ENCODE measurements around the gene ORAI2. TPM values are rescaled to one million over a fixed set of nuclear protein-coding genes. Genes with fewer than 3 reads are reported as not detected.

ORAI2 gene
- total RNA-seq, 2 donors from 2014 or later: 33.4 to 37.6 TPM

DNA sequence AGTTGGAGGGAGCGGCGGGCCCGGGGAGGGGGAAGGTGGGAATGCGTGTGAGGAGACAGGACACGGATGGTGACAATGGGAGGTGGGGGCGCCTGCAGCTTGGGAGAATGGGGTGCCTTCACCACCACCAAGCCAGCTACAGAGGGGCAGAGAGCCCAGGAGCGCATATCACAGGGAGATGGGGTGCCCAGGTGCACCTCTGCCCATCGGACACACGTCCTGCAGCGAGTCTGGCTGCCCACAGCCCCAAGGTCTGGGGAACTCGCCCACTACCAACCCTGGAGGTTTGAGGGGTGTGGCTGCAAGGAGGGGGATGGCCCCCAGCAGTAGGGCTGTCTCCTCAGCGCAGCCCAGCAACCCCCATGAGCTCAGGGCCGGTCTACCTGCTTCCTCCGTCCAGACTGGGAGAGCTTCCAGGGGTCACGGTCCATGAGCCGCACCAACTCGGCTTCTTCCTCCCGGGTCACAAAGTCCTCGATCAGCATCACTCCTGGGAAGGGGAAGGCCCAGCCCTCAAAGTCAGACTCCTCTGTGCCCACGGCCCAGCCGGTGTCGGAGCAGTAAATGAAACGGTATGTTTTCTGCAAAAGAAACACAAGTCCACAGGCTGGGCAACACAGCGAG, 26.0 kb downstream of the ORAI2 start:
- no peak for DNase-seq (ENCODE audit: low spot score)
- H3K4me1 ChIP-seq (ENCODE audit: control insufficient read depth in 1 of 2, low read depth in 2 of 2): peaks cover 6 to 20% of the 10 kb centered on the region in 2 donors
- no peak overlapping the region for H3K27ac ChIP-seq
- no peaks in the 10 kb centered on the region for H3K9me3 ChIP-seq
- no peak for ATAC-seq (ENCODE audit: insufficient number of reproducible peaks, low FRiP score, low read depth)
- no peak overlapping the region for H3K4me3 ChIP-seq
- no peaks in the 10 kb centered on the region for H3K27me3 ChIP-seq (replicated peaks; ENCODE audit: insufficient read depth)
- peaks cover 20% of the 10 kb centered on the region for H3K36me3 ChIP-seq
- TF ChIP-seq, protein P1, sequence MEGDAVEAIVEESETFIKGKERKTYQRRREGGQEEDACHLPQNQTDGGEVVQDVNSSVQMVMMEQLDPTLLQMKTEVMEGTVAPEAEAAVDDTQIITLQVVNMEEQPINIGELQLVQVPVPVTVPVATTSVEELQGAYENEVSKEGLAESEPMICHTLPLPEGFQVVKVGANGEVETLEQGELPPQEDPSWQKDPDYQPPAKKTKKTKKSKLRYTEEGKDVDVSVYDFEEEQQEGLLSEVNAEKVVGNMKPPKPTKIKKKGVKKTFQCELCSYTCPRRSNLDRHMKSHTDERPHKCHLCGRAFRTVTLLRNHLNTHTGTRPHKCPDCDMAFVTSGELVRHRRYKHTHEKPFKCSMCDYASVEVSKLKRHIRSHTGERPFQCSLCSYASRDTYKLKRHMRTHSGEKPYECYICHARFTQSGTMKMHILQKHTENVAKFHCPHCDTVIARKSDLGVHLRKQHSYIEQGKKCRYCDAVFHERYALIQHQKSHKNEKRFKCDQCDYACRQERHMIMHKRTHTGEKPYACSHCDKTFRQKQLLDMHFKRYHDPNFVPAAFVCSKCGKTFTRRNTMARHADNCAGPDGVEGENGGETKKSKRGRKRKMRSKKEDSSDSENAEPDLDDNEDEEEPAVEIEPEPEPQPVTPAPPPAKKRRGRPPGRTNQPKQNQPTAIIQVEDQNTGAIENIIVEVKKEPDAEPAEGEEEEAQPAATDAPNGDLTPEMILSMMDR (IDR thresholded peaks at IDR 0.05): no peak

DNA sequence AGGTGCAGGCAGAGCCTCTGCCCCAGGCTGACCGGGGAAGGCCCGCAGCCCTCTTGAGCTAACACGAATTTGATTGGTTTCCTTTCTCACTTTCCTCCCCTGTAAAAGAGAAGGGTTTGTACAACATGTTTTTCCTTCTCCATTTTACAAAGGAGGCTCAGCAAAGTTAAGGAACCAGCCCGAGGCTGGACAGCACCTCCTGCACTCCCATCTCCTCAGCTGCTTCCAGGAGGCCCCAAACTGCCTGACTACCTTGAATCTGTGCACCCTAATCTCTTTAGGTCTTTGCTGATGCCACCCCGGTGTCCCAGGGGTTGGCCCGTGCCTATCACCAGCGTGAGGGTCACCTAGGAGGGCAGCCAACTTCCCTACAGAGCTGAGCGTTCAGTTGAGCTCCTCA, 27.1 kb downstream of the ORAI2 start:
- Histone ChIP-seq H3K9me3 (no peaks in the 10 kb centered on the region), H3K27me3 (replicated peaks; ENCODE audit: insufficient read depth) (no peaks in the 10 kb centered on the region), H3K27ac (no peak overlapping the region), H3K4me1 (ENCODE audit: control insufficient read depth in 1 of 2, low read depth in 2 of 2) (peaks cover 7 to 21% of the 10 kb centered on the region in 2 donors), H3K4me3 (no peak overlapping the region), H3K36me3 (peaks cover 20% of the 10 kb centered on the region)
- TF ChIP-seq, protein P1 (IDR thresholded peaks at IDR 0.05): no peak
- DNase-seq (ENCODE audit: low spot score) (no peak), ATAC-seq (ENCODE audit: insufficient number of reproducible peaks, low FRiP score, low read depth) (no peak)

DNA sequence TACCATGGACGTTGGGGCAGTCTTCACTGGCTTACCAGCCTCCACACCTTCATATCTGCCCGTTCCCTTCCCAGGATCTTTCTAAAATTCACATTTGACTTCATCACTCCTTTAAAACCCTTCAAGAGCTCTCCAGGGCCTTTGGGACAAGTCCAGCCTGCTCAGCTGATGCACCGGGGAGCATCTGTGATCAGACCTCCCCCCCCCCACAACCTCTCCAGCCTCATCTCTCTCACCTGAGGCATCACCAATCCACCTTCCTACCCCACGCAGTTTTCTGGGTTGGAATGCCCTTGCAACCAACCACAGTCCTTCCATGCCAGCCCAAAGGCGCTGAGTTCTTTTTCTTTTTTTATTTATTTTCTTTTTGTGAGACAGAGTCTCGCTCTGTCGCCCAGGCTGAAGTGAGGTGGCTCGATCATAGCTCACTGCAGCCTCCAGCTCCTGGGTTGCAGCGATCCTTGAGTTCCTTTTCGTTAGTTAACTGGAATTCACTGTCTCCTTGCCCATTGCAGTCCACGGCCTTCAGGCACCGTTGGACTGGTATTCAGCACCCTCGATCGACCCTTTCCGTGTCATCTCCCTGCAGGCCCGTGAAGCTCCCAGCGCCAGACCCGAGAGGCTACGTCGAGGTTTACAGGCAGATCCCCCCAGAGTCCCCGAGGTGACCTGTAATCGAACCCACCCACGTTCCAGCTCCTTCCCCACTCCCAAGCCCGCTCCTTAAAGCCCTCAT, 30.6 kb downstream of the ORAI2 start:
- Histone ChIP-seq H3K36me3 (peaks cover 4% of the 10 kb centered on the region), H3K4me1 (ENCODE audit: control insufficient read depth in 1 of 2, low read depth in 2 of 2) (peaks cover 13 to 31% of the 10 kb centered on the region in 2 donors), H3K4me3 (peak overlapping the region; percentile 99), H3K9me3 (no peaks in the 10 kb centered on the region), H3K27ac (peak overlapping the region; percentile 64 to 69), H3K27me3 (replicated peaks; ENCODE audit: insufficient read depth) (no peaks in the 10 kb centered on the region)
- TF ChIP-seq, protein P1 (IDR thresholded peaks at IDR 0.05): no peak
- DNase-seq (ENCODE audit: low spot score) (no peak), ATAC-seq (ENCODE audit: insufficient number of reproducible peaks, low FRiP score, low read depth) (no peak)

DNA sequence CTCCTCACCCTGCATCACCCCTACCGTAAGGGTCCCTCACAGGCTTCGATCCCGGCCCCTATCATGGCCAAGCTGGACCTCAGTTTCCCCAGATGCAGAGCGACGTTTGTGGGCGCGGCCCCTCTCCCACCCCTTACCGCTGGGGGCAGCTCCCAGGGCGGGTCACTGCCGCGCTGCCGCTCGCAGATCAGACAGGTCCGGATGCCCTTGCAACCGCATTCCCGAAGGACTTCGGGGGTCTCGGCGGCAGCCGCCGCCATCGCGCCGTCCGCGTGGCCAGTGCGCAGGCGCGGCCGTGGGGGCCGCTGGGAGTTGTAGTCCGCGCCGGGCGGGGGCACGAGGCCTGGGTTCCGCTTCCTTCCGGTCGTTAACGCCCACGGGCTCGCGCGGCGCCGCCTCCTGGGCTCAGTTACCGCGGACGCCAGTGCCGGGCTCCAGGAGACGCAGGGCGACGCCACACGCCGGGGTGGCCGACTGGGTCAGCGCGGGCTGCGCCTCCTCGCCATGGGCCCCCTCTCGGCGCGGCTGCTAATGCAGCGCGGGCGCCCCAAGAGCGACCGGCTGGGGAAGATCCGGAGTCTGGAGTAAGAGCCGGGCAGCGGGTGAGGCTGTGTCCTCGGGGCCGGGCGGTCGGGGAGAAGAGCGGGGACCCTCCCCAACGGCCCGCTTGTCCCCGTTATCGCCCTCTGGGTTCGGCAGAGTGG, 31.4 kb downstream of the ORAI2 start, which contains the start of the genes ALKBH4 and LRWD1:
ALKBH4 (minus strand) TSS at position 287 of the 704 bp plus-strand sequence; CDS start at position 260, 27 bp downstream.
LRWD1 (plus strand) TSS at position 408 of the 704 bp plus-strand sequence; CDS start at position 505, 97 bp downstream.
- H3K36me3 ChIP-seq: peaks cover 5% of the 10 kb centered on the region
- peak within 1 kb of the TSS; percentile 64 to 69 for H3K27ac ChIP-seq
- peak; percentile 79 for DNase-seq (ENCODE audit: low spot score)
- peak; percentile 69 for ATAC-seq (ENCODE audit: insufficient number of reproducible peaks, low FRiP score, low read depth)
- no peaks in the 10 kb centered on the region for H3K27me3 ChIP-seq (replicated peaks; ENCODE audit: insufficient read depth)
- peak within 1 kb of the TSS; percentile 99 for H3K4me3 ChIP-seq
- no peaks in the 10 kb centered on the region for H3K9me3 ChIP-seq
- TF ChIP-seq, protein P1 (IDR thresholded peaks at IDR 0.05): peak; percentile 28
- peaks cover 13 to 31% of the 10 kb centered on the region in 2 donors for H3K4me1 ChIP-seq (ENCODE audit: control insufficient read depth in 1 of 2, low read depth in 2 of 2)

DNA sequence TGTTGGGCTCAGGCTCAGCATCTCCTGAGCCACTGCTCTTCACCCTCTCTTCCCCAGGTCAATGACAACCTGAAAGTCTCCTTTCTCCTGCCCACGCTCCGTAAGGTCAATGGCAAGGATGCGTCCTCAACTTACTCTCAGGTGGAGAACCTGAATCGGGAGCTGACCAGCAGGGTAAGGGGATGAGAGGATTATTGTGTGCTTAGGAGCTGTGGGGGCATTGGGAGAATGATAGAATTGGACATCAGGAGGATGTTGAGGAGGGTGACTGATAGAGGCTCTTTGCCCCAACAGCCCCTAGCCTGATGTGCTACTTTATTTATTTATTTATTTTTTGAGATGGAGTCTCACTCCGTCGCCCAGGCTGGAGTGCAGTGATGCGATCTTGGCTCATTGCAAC, 32.7 kb downstream of the ORAI2 start:
- H3K27ac ChIP-seq: no peak overlapping the region
- H3K27me3 ChIP-seq (replicated peaks; ENCODE audit: insufficient read depth): no peaks in the 10 kb centered on the region
- H3K9me3 ChIP-seq: no peaks in the 10 kb centered on the region
- TF ChIP-seq, protein P1 (IDR thresholded peaks at IDR 0.05): no peak
- DNase-seq (ENCODE audit: low spot score) (no peak), ATAC-seq (ENCODE audit: insufficient number of reproducible peaks, low FRiP score, low read depth) (no peak)
- H3K4me1 ChIP-seq (ENCODE audit: control insufficient read depth in 1 of 2, low read depth in 2 of 2): peaks cover 13 to 31% of the 10 kb centered on the region in 2 donors
- peak overlapping the region; percentile 99 for H3K4me3 ChIP-seq
- H3K36me3 ChIP-seq: peaks cover 7% of the 10 kb centered on the region
